DLD1 (cell line): Measurements from ENCODE around the gene C20orf204.
"Not testable (repeated sequence)": the region's sequence is repeated elsewhere in the genome, so short reads cannot be mapped to it uniquely, and the experiment has no call there.

ENCODE experiments used
- in situ Hi-C: cut with HindIII; loops from 2 replicates; pipeline ENCODE4 v1.10.0; 2017; ENCODE audit warnings: low sequenced_read_pairs

The C20orf204 gene, protein sequence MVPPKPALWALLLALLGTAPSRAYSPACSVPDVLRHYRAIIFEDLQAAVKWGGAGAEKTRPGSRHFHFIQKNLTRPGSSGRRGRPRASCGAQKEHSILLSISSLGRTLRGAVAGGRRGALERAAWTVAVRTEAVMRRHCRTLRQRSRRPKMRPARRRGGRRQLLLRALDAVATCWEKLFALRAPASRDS

DNA sequence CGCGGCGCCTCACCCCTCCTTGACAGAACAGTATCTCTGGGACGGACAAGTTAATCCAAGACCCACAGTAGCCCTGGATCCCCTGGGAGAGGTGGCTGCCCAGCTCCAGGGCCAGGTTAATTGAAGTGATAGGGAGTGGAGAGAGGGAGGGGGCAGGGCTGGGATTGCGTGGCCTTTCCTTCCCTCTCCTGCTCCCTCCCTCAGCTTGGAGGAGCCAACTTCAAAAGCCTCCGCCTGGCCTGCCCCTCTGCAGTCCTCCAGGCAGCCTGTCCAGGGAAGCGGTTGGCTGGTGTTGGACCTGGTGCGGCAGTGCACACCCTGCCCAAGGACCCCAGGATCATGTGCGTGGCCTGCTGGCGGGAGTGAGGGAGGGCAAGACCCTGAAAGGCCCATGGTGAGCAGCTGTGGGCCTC is at the start of gene C20orf204:
Gene C20orf204, plus strand, starts transcription at position 250 of the 413 bp plus-strand sequence. Its CDS starts 142 bp downstream, at position 392.
- in situ Hi-C loops = no loop called here

GRCh38 chr20:64000906-64001305 is 35.1 kb upstream of the C20orf204 start:
- in situ Hi-C loops = no loop called here

GRCh38 chr20:64001607-64002011 is 34.4 kb upstream of the C20orf204 start:
- in situ Hi-C loops = no loop called here

DNA sequence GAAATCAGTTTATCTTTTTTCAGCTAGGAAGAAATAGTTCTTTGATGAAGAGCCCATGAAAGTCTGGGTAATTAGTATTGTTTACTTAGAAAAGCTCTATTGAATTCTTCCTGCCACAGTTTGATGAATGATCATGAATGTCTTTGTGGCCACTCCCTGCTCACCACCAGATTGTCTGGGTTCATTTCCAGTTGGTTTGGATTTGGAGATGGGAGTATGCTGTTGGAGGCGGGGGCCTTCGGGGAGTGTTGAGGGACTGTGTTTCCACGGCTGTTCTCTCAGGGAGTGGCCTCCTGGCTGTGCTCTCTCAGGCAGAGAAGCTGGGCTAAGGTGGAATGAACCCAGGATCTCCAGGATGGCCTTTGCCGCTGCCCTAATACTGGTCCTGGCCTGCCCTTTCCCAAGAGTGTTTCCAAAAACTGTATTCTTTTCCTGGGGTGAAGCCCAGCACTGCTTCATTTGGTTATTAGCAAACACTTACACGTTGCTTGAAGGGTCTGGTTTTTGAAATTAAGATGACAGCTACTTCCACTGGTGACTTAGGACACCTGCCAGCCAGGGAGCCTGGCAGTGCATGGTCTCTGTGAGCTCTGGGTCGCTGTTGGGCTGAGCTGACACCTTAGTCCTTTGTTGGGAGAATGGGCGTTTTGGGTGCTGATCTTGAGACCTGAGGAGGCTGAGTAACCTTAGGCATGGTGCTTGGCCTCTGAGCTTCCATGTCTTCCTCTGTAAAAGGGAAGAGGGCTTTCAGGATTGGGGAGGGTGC is 31.8 kb upstream of the C20orf204 start:
- in situ Hi-C loops = no loop called here

DNA sequence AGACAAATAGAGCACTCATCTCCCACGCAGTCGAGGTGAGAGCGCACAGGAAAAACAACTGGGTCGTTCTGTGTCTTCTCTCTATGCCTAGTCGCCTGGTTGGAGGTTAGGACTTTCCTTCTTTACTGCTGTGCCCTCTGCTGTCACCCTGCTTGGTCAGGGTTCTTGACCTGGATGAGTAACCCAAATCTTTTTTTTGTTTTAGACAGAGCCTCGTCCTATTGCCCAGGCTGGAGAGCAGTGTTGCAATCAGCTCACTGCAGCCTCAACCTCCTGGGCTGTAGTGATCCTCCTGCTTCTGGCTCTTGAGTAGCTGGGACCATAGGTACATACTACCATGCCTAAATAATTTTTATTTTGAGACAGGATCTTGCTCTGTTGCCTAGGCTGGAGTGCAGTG is 30.6 kb upstream of the C20orf204 start:
- in situ Hi-C loops = no loop called here

DNA sequence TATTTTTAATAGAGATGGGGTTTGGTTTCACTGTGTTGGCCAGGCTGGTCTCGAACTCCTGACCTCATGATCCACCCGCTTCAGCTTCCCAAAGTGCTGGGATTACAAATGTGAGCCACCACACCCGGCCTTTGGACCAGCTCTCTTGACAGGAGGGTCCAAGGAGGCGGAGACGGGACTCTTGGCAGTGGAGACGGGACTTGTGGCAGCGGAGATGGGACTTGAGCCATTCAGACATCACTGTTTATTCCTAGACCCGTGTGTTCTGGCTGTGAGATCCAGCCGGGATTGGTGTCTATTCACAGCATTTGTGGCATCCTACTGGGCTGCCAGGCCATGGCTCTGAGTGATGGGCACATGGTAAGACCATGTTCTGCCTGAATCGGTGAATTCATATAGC is 29.5 kb upstream of the C20orf204 start:
- in situ Hi-C loops = no loop called here

DNA sequence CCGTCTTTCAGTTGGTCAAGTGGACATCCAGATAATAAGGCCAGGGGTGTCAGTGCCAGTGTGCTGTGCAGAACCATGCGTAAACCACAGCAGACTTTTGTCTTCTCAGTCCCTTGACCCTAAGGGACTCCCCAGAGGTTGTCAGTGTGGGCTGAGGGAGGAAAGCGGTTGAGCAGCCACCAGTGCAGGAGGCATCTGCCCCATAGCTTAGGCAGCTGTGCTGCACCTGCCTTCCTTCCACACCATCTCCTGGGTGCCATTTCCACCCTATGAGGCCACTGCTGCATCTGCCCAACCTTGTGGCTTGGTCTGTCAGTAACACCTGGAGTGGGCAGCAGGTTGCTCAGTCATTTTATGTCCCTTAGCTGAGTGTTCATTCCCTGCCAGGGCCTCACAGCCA is 29.1 kb upstream of the C20orf204 start:
- in situ Hi-C loops = no loop called here

DNA sequence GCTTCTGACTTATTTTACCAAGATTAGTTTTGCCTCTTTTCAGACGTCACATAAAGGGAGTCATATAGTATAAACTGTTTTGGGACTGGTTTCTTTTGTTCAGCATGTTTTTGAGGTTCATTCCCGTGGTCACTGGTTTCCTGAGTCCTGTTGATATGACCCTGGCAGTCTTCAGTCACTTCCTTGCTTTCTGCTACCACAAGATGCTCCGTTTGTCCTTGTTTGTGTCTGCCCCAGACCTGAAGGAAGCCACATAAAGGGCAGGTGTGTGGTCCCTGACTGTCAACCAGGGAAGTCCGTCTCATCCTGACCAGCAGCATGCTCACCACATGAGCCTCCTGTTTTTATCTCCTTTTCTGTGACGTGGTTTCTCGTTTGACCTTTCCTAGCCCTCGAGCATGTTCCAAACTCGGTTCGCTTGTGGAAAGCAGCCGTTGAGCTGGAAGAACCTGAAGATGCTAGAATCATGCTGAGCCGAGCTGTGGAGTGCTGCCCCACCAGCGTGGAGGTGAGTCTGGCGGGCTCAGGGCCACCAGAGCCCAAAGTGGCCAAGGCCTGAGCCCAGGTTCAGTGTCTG is 26.1 kb upstream of the C20orf204 start:
- in situ Hi-C loops = no loop called here

DNA sequence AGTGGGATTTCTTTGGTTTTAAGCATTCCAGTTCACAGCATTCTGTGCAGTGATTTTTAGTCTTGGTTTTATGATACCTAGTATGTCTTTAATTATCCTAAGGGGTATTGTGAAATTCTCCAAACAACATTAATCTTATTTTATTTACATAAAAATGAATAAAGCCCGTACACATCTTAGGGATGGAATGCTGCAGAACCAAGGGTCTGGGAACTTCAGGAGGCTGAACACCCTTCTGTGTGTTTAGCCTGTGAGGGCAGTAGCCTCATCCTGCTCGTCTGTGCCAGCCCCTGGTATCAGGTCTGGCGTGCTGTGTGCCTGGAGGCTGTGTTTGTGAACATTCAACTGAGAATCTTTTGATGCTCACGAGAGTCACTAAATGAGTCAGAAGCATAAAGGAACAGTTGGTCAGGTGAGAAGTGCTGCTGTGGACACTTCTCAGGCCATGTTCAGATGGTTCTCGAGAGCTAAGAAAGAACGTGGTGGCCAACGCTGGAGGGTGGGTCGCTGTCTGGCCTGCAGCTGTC is 25.2 kb upstream of the C20orf204 start:
- in situ Hi-C loops = no loop called here

DNA sequence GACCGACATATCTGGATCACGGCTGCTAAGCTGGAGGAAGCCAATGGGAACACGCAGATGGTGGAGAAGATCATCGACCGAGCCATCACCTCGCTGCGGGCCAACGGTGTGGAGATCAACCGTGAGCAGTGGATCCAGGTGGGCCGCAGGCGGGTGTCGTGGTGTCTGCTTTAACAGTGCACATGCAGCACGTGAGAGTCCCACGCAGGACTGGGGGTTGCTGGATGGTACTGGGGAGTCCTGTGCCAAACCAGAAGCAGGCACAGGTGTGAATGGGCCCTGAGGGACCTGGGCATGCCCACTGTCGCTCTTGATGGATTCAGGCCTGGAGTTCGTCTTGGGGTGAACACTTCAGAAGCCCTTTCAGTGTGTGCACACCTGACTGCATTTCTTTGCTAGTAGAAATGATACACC is 24.6 kb upstream of the C20orf204 start:
- in situ Hi-C loops = no loop called here

GRCh38 chr20:64012385-64013154 is 23.4 kb upstream of the C20orf204 start:
- in situ Hi-C loops = not testable (repeated sequence)

DNA sequence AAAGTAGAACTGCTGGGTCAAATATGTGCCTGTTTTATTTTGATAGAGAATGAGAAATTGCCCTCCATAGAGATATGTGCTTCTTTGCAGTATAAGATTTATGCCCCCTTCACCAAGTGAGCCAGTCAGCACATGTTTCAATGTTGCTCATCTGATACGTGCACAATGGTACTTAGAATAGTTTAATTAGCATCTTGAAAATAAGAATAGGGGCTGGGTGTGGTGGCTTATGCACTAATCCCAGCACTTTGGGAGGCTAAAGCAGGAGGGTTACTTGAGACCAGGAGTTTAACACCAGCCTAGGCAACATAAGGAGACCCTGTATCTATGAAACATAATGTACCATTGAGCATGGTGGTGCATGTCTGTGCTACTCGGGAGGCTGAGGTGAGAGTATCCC is 20.3 kb upstream of the C20orf204 start:
- in situ Hi-C loops = no loop called here

DNA sequence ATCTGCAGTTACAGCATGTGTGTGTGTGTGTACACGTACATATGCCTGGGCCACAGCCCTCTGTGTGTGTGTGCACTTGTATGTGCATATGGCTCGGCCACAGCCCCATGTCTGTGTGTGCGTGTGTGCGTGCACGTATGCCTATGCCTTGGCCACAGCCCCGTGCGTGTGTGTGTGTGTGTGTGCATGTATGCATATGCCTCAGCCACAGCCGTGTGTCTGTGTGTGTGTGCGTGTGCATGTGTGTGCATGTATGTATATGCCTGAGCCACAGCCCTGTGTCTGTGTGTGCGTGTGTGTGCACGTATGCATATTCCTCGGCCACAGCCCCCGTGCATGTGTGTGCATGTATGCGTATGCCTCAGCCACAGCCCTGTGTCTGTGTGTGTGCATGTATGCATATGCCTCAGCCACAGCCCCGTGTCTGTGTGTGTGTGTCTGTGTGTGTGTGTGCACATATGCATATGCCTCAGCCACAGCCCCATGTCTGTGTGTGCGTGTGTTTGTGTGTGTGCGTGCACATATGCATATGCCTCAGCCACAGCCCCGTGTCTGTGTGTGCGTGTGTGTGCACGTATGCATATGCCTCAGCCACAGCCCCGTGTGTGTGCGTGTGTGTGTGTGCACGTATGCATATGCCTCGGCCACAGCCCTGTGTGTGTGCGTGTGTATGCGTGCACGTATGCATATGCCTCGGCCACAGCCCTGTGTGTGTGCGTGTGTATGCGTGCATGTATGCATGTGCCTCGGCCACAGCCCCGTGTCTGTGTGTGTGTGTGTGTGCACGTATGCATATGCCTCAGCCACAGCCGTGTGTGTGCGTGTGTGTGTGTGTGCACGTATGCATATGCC is 14.6 kb upstream of the C20orf204 start:
- in situ Hi-C loops = no loop called here

DNA sequence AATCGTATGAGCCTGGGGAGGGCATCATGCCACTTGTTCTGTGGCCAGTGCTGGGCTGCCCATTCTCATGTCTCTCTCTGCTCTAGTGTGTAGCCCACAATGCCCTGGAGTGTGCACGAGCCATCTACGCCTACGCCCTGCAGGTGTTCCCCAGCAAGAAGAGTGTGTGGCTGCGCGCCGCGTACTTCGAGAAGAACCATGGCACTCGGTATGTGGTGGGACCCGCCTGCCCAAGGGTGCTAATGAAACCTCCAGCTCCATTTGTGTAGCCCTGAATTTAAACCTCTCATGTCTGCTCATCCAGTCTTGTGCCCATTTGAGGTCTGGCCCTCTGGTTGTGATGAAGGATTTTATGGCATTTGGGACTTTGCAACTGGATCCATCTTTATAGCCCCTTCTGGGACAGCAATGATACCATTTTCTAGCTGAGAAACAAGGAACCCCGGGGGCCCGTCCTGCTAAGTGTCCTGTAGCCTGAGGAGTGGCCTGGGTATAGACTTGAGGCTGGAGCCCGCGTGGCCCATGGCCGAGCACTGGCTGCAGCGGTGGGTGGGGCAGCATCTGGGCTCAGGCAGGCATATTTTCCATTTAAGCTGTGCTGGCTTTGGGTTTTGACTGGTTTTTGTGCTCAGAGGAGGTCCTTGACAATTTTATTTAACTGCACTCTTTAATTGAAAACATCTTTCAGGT is 13.2 kb upstream of the C20orf204 start:
- in situ Hi-C loops = no loop called here

- in situ Hi-C loops = no loop called here
Measured at GRCh38 chr20:64023361-64024140, 12.4 kb upstream of the C20orf204 start.

DNA sequence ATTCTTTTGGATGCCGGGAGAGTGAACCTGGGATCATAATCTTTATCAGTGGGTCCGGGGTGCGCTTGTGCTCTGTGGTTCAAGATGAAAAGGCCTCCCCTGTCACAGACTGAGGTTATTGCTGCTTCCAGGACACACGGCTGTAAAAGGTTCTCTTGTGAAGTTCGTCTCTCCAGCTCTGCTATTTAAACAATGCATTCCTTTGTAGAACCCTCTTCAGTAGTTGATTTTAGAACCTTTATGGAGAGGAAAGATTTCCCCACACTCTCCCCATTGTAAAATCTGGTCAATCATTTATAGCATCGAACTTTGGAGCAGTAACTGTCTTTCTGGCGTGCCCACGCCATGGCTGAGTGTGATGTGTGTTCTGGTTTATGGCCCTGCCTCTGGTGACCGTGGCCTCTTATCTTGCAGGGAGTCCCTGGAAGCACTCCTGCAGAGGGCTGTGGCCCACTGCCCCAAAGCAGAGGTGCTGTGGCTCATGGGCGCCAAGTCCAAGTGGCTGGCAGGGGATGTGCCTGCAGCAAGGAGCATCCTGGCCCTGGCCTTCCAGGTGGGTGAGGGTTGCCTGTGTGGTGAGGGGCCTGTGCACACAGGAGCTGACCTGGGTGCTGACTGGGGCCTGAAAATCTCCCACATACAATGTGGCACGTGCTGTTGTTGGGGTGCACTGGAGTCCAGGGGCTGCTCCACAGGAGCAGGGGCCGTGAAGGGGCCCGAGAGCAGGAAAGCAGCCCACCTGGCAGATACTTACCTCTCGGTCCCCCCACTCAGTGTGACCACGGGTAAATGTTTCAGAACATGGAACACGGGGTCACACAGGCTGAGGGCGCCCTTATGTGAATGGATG is 11.6 kb upstream of the C20orf204 start:
- in situ Hi-C loops = no loop called here

- in situ Hi-C loops = no loop called here
Measured at GRCh38 chr20:64025101-64025825, 10.7 kb upstream of the C20orf204 start.
